Activated CD4-positive, alpha-beta memory T cell treated with anti-CD3 and anti-CD28 coated beads, Interleukin-2, amount 10 ng/mL, durations not matched to agents 7 days and 5 days (primary cell): ENCODE measurements around the gene MAPK14. TPM values are rescaled to one million over a fixed set of nuclear protein-coding genes. Genes with fewer than 3 reads are reported as not detected.

ENCODE experiments used
- CTCF ChIA-PET: fragments of 350-600 bp; sonication (Branson Sonifier 250); formaldehyde crosslinking; loops from one replicate; lab custom pipeline; 2021; ENCODE audit warnings: antibody characterized with exemption, inconsistent platforms; lab: Charles Lee
- POLR2A ChIA-PET: fragments of 350-600 bp; sonication (Branson Sonifier 250); formaldehyde crosslinking; loops from one replicate; lab custom pipeline; 2021; ENCODE audit warnings: antibody characterized with exemption; lab: Charles Lee
- DNase-seq: peaks from one replicate; pipeline ENCODE4 v3.0.0-alpha.2; 2020
- H3K27ac Mint-ChIP-seq: one replicate; pipeline ENCODE4 v1.8.0; 2021; ENCODE audit warnings: mild to moderate bottlenecking, mixed read lengths
- H3K27me3 Mint-ChIP-seq: one replicate; pipeline ENCODE4 v1.8.0; 2021; ENCODE audit warnings: mixed read lengths
- H3K36me3 Mint-ChIP-seq: one replicate; pipeline ENCODE4 v1.8.0; 2021; ENCODE audit warnings: low read depth, mixed read lengths
- H3K4me1 Mint-ChIP-seq: one replicate; pipeline ENCODE4 v1.8.0; 2021; ENCODE audit warnings: mixed read lengths
- H3K4me3 Mint-ChIP-seq: one replicate; pipeline ENCODE4 v1.8.0; 2021; ENCODE audit warnings: mild to moderate bottlenecking, mixed read lengths
- H3K9me3 Mint-ChIP-seq: one replicate; pipeline ENCODE4 v1.8.0; 2021; ENCODE audit warnings: mixed read lengths
- total RNA-seq, 2 experiments: library from RNA; stranded (reverse); gene quantifications; one replicate each; pipeline ENCODE4 v1.2.3, GENCODE V29; 2021

Gene MAPK14
- total RNA-seq, 2 experiments from 2014 or later, result 71.4 to 72.2 TPM

GRCh38 chr6:36149476-36149875 lies 121.9 kb downstream of the MAPK14 start:
- peaks cover 7% of the 10 kb centered on the region for H3K36me3 Mint-ChIP-seq
- no peak for DNase-seq
- H3K4me1 Mint-ChIP-seq, result peaks cover 26% of the 10 kb centered on the region
- POLR2A ChIA-PET, result interaction anchor here (1.1 kb wide), 1 partner anchor 18 kb away, joined by 3 read pairs; no protein-coding TSS in a partner anchor
- H3K9me3 Mint-ChIP-seq, result peaks cover 17% of the 10 kb centered on the region
- no peak overlapping the region for H3K4me3 Mint-ChIP-seq
- H3K27ac Mint-ChIP-seq, result no peak overlapping the region
- no peaks in the 10 kb centered on the region for H3K27me3 Mint-ChIP-seq
- CTCF ChIA-PET, result interaction anchor here (1.4 kb wide), 1 partner anchor 10 kb away, joined by 4 read pairs; no protein-coding TSS in a partner anchor

DNA sequence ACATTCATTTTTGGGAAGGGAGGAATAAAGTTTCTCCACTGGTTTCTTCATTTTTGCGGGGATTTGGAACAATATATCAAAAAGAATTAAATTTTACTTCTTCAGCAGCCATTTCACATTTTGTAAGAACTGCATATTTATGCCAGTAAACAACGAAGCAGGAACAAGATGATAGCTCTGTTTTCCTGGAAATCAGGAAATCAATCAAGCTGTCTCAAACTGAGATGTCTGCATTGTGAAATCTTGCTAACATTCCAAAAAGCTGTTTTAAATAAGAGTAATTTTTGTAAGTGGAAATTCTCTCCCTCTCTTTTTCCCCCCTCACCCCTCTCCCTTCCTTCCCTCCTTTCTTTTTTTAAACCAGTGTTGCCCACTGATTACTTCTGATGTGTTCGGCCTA lies 122.7 kb downstream of the MAPK14 start:
- H3K27ac Mint-ChIP-seq, result no peak overlapping the region
- POLR2A ChIA-PET, result interaction anchor here (1.1 kb wide), 1 partner anchor 19 kb away, joined by 3 read pairs; no protein-coding TSS in a partner anchor
- CTCF ChIA-PET, result interaction anchor here (1.4 kb wide), 1 partner anchor 10 kb away, joined by 4 read pairs; no protein-coding TSS in a partner anchor

DNA sequence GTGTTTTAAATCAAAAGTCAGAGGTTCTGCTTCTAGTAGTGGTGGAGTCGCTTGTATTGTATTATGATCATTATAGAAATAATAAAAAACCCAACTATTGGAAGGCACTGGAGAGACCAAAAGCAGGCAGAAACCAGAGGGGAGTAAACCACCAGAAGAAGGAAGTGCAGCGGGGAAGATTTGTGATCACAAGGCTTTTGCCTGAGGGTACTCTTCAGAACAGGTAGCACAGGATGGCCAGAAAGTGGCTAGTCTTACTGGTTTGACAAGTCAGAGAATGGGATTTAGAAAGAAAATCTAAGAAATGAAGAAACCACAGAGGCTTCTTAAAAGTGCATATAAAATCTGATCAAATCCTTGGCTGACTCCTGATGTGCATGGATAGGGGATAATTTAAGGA lies 126.7 kb downstream of the MAPK14 start:
- Mint-ChIP-seq H3K4me1 (peaks cover 13% of the 10 kb centered on the region), H3K9me3 (peaks cover 10% of the 10 kb centered on the region), H3K36me3 (peaks cover 9% of the 10 kb centered on the region), H3K4me3 (no peak overlapping the region), H3K27me3 (no peaks in the 10 kb centered on the region), H3K27ac (no peak overlapping the region)
- CTCF ChIA-PET, result no interaction called here
- POLR2A ChIA-PET, result no interaction called here
- DNase-seq, result no peak

More for the DNA sequence above, 122.7 kb downstream of the MAPK14 start:
- DNase-seq, result no peak
- Mint-ChIP-seq H3K4me3 (no peak overlapping the region), H3K36me3 (peaks cover 7% of the 10 kb centered on the region), H3K4me1 (peaks cover 26% of the 10 kb centered on the region), H3K9me3 (peaks cover 17% of the 10 kb centered on the region), H3K27me3 (no peaks in the 10 kb centered on the region)

DNA sequence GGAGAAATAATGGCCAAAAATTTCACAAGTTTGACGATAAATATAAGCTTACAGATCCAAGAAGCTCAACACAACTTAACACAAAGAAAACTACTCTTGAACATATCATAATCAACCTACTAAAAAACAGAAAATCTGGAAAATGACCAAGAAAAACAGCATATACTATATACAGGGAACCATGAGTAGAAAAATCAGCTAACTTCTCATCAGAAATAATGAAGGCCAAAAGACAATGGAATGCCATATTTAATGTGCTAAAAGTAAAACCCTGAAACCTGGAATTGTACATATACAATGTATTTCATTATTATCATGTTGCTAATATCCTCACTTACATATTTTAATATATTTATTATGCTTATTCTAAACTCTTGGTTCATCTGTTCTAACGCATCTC lies 128.1 kb downstream of the MAPK14 start:
- H3K4me1 Mint-ChIP-seq, result peaks cover under 1% of the 10 kb centered on the region
- ChIA-PET POLR2A (interaction anchor here (0.6 to 1.1 kb wide), 2 partner anchors 24 to 52 kb away, joined by 3 read pairs; no protein-coding TSS in a partner anchor), CTCF (no interaction called here)
- H3K27ac Mint-ChIP-seq, result no peak overlapping the region
- H3K9me3 Mint-ChIP-seq, result peaks cover 17% of the 10 kb centered on the region
- peaks cover 9% of the 10 kb centered on the region for H3K36me3 Mint-ChIP-seq
- H3K4me3 Mint-ChIP-seq, result no peak overlapping the region
- DNase-seq, result no peak
- no peaks in the 10 kb centered on the region for H3K27me3 Mint-ChIP-seq

- DNase-seq, result no peak
- Mint-ChIP-seq H3K4me3 (no peak overlapping the region), H3K27ac (no peak overlapping the region), H3K27me3 (no peaks in the 10 kb centered on the region), H3K4me1 (no peaks in the 10 kb centered on the region), H3K36me3 (peaks cover 9% of the 10 kb centered on the region), H3K9me3 (peaks cover 20% of the 10 kb centered on the region)
- POLR2A ChIA-PET, result no interaction called here
- CTCF ChIA-PET, result interaction anchor here (0.7 kb wide), 1 partner anchor 418 kb away, joined by 6 read pairs; no protein-coding TSS in a partner anchor
Observed at GRCh38 chr6:36160147-36160760, 132.6 kb downstream of the MAPK14 start.

Other genes starting within 250 kb of the MAPK14 start
- not detected for gene CLPSL1, start 246.8 kb upstream of the MAPK14 start, total RNA-seq
- gene CLPS, start 230.5 kb upstream of the MAPK14 start, total RNA-seq, result not detected
- not detected for gene LHFPL5, start 222.5 kb upstream of the MAPK14 start, total RNA-seq
- 10 to 100 TPM; 83.0 to 85.4 TPM for gene SRPK1, start 106.7 kb upstream of the MAPK14 start, total RNA-seq
- not detected for gene SLC26A8, start 3.2 kb upstream of the MAPK14 start, total RNA-seq
- gene MAPK13, start 102.7 kb downstream of the MAPK14 start, total RNA-seq, result 10 to 100 TPM; 53.7 to 56.2 TPM
- 10 to 100 TPM; 21.6 to 21.8 TPM for gene BRPF3, start 168.9 kb downstream of the MAPK14 start, total RNA-seq
- under 1 TPM in 1 of 2 experiments, not detected in 1; 0.13 TPM for gene PNPLA1, start 242.3 kb downstream of the MAPK14 start, total RNA-seq